HEK293 (cell line): Measurements from ENCODE around the gene CWF19L1.

ENCODE experiments used
- GLI4 ChIP-seq: fragments of 450-650 bp; formaldehyde crosslinking; IDR thresholded peaks from 2 replicates; pipeline ENCODE4 v1.5.1; 2016; ENCODE audit warnings: missing biosample characterization, missing genetic modification characterization
- GLIS1 ChIP-seq: fragments of 450-650 bp; formaldehyde crosslinking; IDR thresholded peaks from 2 replicates; pipeline ENCODE4 v1.5.1; 2016; ENCODE audit warnings: missing biosample characterization, missing genetic modification characterization
- HOXD13 ChIP-seq: sonication (generic); formaldehyde crosslinking; IDR thresholded peaks from 2 replicates; pipeline ENCODE4 v1.8.0; 2022; ENCODE audit warnings: missing genetic modification reagents, borderline replicate concordance
- KLF16 ChIP-seq: fragments of 450-650 bp; formaldehyde crosslinking; IDR thresholded peaks from 2 replicates; pipeline ENCODE4 v1.5.1; 2017; ENCODE audit warnings: missing biosample characterization, missing genetic modification characterization
- RBAK ChIP-seq: fragments of 450-650 bp; formaldehyde crosslinking; IDR thresholded peaks from 2 replicates; pipeline ENCODE4 v1.5.1; 2016; ENCODE audit warnings: missing biosample characterization, missing genetic modification characterization
- ZNF274 ChIP-seq, 2 experiments: fragments of 200-500 bp in 1 of 2; fragments of 450-650 bp in 1 of 2; sonication (Bioruptor generic) in 1 of 2; formaldehyde crosslinking in 1 of 2; IDR thresholded peaks; 2 replicates each; pipeline versions ENCODE4 v1.5.1 to v1.6.1; 2014 to 2016; ENCODE audit warnings: borderline replicate concordance in 1 of 2, inconsistent platforms in 1 of 2, low read length in 1 of 2, missing biosample characterization in 1 of 2, missing genetic modification characterization in 1 of 2
- ZNF302 ChIP-seq: fragments of 450-650 bp; formaldehyde crosslinking; IDR thresholded peaks from 2 replicates; pipeline ENCODE4 v1.5.1; 2016; ENCODE audit warnings: missing biosample characterization, missing genetic modification characterization, low read depth
- ZNF423 ChIP-seq: fragments of 450-650 bp; formaldehyde crosslinking; IDR thresholded peaks from 2 replicates; pipeline ENCODE4 v1.5.1; 2016; ENCODE audit warnings: missing biosample characterization, missing genetic modification characterization
- ZNF510 ChIP-seq: fragments of 450-650 bp; formaldehyde crosslinking; IDR thresholded peaks from 2 replicates; pipeline ENCODE4 v1.5.1; 2018; ENCODE audit warnings: mild to moderate bottlenecking, missing genetic modification characterization, missing biosample characterization; ENCODE audit not compliant: insufficient replicate concordance
- ZNF76 ChIP-seq: fragments of 450-650 bp; formaldehyde crosslinking; IDR thresholded peaks from 2 replicates; pipeline ENCODE4; 2016; ENCODE audit warnings: low read depth, missing biosample characterization, missing genetic modification characterization, borderline replicate concordance
- TF ChIP-seq, protein P1 (sequence below): IDR thresholded peaks from 2 replicates; pipeline ENCODE4 v1.6.1; 2011; ENCODE audit warnings: mild to moderate bottlenecking, low read depth, low read length, borderline replicate concordance
- TF ChIP-seq, protein P2 (sequence below): fragments of 450-650 bp; formaldehyde crosslinking; IDR thresholded peaks from 2 replicates; pipeline ENCODE4 v1.5.1; 2016; ENCODE audit warnings: missing biosample characterization, missing genetic modification characterization
- TF ChIP-seq, protein P3 (sequence below): fragments of 450-650 bp; formaldehyde crosslinking; IDR thresholded peaks from 2 replicates; pipeline ENCODE4 v1.5.1; 2017; ENCODE audit warnings: missing biosample characterization, missing genetic modification characterization

DNA sequence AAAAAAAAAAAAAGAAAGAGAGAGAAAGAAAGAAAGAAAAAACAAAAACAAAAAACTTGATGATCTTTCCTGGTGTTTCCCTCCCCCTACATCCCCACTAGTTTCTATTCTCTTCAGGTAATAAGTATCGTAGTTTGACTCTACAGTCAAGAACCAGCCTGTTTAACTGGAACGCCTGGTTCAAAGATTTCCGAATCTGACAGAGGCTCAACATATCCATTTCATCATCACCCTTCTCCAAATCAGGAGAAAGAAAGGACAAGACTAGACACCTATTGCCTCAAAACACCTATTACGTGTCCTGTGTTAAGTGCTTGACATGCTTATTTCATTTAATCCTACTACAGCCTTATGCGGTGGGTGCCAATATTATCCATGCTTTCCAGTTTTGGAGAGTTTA lies 39.4 kb upstream of the CWF19L1 start:
- no peak for TF ChIP-seq KLF16 (tag by site-specific recombination)
- TF ChIP-seq, protein P1, sequence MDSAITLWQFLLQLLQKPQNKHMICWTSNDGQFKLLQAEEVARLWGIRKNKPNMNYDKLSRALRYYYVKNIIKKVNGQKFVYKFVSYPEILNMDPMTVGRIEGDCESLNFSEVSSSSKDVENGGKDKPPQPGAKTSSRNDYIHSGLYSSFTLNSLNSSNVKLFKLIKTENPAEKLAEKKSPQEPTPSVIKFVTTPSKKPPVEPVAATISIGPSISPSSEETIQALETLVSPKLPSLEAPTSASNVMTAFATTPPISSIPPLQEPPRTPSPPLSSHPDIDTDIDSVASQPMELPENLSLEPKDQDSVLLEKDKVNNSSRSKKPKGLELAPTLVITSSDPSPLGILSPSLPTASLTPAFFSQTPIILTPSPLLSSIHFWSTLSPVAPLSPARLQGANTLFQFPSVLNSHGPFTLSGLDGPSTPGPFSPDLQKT, result no peak
- TF ChIP-seq ZNF274 (IDR thresholded peaks at IDR 0.05; ENCODE audit: low read length), result no peak
- no peak for TF ChIP-seq ZNF274 (tag by site-specific recombination; IDR thresholded peaks at IDR 0.05; ENCODE audit: borderline replicate concordance)
- no peak for TF ChIP-seq ZNF76 (tag by site-specific recombination)
- TF ChIP-seq ZNF423 (tag by site-specific recombination), result no peak
- TF ChIP-seq, protein P2, sequence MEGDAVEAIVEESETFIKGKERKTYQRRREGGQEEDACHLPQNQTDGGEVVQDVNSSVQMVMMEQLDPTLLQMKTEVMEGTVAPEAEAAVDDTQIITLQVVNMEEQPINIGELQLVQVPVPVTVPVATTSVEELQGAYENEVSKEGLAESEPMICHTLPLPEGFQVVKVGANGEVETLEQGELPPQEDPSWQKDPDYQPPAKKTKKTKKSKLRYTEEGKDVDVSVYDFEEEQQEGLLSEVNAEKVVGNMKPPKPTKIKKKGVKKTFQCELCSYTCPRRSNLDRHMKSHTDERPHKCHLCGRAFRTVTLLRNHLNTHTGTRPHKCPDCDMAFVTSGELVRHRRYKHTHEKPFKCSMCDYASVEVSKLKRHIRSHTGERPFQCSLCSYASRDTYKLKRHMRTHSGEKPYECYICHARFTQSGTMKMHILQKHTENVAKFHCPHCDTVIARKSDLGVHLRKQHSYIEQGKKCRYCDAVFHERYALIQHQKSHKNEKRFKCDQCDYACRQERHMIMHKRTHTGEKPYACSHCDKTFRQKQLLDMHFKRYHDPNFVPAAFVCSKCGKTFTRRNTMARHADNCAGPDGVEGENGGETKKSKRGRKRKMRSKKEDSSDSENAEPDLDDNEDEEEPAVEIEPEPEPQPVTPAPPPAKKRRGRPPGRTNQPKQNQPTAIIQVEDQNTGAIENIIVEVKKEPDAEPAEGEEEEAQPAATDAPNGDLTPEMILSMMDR (tag by site-specific recombination), result no peak
- no peak for TF ChIP-seq ZNF510 (tag by site-specific recombination)
- no peak for TF ChIP-seq GLIS1 (tag by site-specific recombination)
- TF ChIP-seq RBAK (tag by site-specific recombination), result no peak
- no peak for TF ChIP-seq ZNF302 (tag by site-specific recombination)
- TF ChIP-seq GLI4 (tag by site-specific recombination), result no peak
- TF ChIP-seq, protein P3, sequence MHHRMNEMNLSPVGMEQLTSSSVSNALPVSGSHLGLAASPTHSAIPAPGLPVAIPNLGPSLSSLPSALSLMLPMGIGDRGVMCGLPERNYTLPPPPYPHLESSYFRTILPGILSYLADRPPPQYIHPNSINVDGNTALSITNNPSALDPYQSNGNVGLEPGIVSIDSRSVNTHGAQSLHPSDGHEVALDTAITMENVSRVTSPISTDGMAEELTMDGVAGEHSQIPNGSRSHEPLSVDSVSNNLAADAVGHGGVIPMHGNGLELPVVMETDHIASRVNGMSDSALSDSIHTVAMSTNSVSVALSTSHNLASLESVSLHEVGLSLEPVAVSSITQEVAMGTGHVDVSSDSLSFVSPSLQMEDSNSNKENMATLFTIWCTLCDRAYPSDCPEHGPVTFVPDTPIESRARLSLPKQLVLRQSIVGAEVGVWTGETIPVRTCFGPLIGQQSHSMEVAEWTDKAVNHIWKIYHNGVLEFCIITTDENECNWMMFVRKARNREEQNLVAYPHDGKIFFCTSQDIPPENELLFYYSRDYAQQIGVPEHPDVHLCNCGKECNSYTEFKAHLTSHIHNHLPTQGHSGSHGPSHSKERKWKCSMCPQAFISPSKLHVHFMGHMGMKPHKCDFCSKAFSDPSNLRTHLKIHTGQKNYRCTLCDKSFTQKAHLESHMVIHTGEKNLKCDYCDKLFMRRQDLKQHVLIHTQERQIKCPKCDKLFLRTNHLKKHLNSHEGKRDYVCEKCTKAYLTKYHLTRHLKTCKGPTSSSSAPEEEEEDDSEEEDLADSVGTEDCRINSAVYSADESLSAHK (tag by site-specific recombination), result no peak
- no peak for TF ChIP-seq HOXD13
